H1 (cell line): ENCODE results near the gene TCERG1L. TPM values are rescaled to one million over a fixed set of nuclear protein-coding genes. Genes with fewer than 3 reads are reported as not detected.

Experiments
- BRCA1 ChIP-seq: IDR thresholded peaks from 2 replicates; pipeline ENCODE4 v1.6.1; 2012; ENCODE audit warnings: low read depth, low read length, improper control_type of control experiment
- EZH2 ChIP-seq: fragments of 200-600 bp; sonication (generic); IDR thresholded peaks from 2 replicates; pipeline ENCODE4 v1.7.1; 2012; ENCODE audit warnings: low read depth, mild to moderate bottlenecking, moderate library complexity, low read length, inconsistent platforms; ENCODE audit not compliant: severe bottlenecking
- GABPA ChIP-seq: IDR thresholded peaks from 2 replicates; pipeline ENCODE4 v1.6.1; 2011; ENCODE audit warnings: mild to moderate bottlenecking, low read length, moderate library complexity, borderline replicate concordance; ENCODE audit not compliant: insufficient read depth
- GTF2F1 ChIP-seq: IDR thresholded peaks from 2 replicates; pipeline ENCODE4 v1.6.1; 2012; ENCODE audit warnings: low read depth, low read length, improper control_type of control experiment, borderline replicate concordance
- PHF8 ChIP-seq: fragments of 200-600 bp; sonication (generic); conservative IDR thresholded peaks from 2 replicates; pipeline ENCODE4 v1.7.1; 2012; ENCODE audit warnings: low read depth, mild to moderate bottlenecking, inconsistent platforms, low read length, moderate library complexity
- ZNF274 ChIP-seq: IDR thresholded peaks from 2 replicates; pipeline ENCODE4 v1.7.0; 2012; ENCODE audit warnings: low read length, borderline replicate concordance; ENCODE audit errors: extremely low read depth
- polyA plus RNA-seq, 7 experiments: library from polyadenylated mRNA; depleted of rRNA in 3 of 7; stranded (reverse) in 5 of 7; unstranded in 2 of 7; fragments of >200 nt in 5 of 7; fragments of 200-250 nt in 2 of 7; gene quantifications; 1 replicate in 5 of 7; 2 replicates in 1 of 7; 4 replicates in 1 of 7; pipeline versions ENCODE4 v1.2.1 to v1.2.3, GENCODE V29; 2011 to 2013; ENCODE audit warnings: missing spikeins in 2 of 7, mixed read lengths in 2 of 7
- total RNA-seq: library from RNA; stranded (reverse); fragmentation: NEBNext Ultra II Directional; extraction: Animal tissue kit (Norgen Biotek cat#: 25700); gene quantifications from 2 replicates; pipeline ENCODE4 v1.2.1, GENCODE V29; 2021
- TF ChIP-seq, protein P1 (sequence below): fragments of 300-600 bp; sonication (generic); IDR thresholded peaks from 2 replicates; pipeline ENCODE4 v1.7.1; 2012; ENCODE audit warnings: low read length, moderate library complexity, mild to moderate bottlenecking, inconsistent platforms; ENCODE audit not compliant: insufficient replicate concordance

TCERG1L gene
- total and polyA plus RNA-seq, 2 of the 8 experiments (the other 6 are each of a cell fraction or from before 2014, with no cell fraction given), result 3.9 to 6.9 TPM

DNA sequence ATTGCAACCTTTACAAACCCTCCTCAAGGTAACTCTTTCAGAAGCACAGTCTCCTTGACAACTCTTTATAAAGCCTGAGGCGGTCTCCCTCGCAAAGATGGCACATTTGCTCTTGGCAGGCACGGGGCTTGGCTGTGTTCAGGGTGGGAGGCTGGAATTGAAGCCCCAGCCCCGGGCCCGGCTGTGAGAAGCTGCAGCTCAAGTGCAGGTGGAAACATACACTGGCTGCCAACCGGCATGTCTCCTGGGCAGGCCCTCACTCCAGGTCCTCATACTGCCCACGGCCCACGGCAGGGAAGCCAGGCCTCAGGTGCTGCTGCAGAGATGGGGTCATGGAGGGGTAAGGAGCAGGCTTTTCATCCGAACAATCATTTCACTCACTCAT lies 194.5 kb downstream of the TCERG1L start (continued):
- TF ChIP-seq, protein P1, sequence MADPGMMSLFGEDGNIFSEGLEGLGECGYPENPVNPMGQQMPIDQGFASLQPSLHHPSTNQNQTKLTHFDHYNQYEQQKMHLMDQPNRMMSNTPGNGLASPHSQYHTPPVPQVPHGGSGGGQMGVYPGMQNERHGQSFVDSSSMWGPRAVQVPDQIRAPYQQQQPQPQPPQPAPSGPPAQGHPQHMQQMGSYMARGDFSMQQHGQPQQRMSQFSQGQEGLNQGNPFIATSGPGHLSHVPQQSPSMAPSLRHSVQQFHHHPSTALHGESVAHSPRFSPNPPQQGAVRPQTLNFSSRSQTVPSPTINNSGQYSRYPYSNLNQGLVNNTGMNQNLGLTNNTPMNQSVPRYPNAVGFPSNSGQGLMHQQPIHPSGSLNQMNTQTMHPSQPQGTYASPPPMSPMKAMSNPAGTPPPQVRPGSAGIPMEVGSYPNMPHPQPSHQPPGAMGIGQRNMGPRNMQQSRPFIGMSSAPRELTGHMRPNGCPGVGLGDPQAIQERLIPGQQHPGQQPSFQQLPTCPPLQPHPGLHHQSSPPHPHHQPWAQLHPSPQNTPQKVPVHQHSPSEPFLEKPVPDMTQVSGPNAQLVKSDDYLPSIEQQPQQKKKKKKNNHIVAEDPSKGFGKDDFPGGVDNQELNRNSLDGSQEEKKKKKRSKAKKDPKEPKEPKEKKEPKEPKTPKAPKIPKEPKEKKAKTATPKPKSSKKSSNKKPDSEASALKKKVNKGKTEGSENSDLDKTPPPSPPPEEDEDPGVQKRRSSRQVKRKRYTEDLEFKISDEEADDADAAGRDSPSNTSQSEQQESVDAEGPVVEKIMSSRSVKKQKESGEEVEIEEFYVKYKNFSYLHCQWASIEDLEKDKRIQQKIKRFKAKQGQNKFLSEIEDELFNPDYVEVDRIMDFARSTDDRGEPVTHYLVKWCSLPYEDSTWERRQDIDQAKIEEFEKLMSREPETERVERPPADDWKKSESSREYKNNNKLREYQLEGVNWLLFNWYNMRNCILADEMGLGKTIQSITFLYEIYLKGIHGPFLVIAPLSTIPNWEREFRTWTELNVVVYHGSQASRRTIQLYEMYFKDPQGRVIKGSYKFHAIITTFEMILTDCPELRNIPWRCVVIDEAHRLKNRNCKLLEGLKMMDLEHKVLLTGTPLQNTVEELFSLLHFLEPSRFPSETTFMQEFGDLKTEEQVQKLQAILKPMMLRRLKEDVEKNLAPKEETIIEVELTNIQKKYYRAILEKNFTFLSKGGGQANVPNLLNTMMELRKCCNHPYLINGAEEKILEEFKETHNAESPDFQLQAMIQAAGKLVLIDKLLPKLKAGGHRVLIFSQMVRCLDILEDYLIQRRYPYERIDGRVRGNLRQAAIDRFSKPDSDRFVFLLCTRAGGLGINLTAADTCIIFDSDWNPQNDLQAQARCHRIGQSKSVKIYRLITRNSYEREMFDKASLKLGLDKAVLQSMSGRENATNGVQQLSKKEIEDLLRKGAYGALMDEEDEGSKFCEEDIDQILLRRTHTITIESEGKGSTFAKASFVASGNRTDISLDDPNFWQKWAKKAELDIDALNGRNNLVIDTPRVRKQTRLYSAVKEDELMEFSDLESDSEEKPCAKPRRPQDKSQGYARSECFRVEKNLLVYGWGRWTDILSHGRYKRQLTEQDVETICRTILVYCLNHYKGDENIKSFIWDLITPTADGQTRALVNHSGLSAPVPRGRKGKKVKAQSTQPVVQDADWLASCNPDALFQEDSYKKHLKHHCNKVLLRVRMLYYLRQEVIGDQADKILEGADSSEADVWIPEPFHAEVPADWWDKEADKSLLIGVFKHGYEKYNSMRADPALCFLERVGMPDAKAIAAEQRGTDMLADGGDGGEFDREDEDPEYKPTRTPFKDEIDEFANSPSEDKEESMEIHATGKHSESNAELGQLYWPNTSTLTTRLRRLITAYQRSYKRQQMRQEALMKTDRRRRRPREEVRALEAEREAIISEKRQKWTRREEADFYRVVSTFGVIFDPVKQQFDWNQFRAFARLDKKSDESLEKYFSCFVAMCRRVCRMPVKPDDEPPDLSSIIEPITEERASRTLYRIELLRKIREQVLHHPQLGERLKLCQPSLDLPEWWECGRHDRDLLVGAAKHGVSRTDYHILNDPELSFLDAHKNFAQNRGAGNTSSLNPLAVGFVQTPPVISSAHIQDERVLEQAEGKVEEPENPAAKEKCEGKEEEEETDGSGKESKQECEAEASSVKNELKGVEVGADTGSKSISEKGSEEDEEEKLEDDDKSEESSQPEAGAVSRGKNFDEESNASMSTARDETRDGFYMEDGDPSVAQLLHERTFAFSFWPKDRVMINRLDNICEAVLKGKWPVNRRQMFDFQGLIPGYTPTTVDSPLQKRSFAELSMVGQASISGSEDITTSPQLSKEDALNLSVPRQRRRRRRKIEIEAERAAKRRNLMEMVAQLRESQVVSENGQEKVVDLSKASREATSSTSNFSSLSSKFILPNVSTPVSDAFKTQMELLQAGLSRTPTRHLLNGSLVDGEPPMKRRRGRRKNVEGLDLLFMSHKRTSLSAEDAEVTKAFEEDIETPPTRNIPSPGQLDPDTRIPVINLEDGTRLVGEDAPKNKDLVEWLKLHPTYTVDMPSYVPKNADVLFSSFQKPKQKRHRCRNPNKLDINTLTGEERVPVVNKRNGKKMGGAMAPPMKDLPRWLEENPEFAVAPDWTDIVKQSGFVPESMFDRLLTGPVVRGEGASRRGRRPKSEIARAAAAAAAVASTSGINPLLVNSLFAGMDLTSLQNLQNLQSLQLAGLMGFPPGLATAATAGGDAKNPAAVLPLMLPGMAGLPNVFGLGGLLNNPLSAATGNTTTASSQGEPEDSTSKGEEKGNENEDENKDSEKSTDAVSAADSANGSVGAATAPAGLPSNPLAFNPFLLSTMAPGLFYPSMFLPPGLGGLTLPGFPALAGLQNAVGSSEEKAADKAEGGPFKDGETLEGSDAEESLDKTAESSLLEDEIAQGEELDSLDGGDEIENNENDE, result no peak
- TF ChIP-seq GABPA, result no peak
- TF ChIP-seq PHF8, result no peak
- no peak for TF ChIP-seq GTF2F1
- TF ChIP-seq ZNF274, result no peak
- TF ChIP-seq EZH2, result no peak
- no peak for TF ChIP-seq BRCA1
